Cardiac muscle cell (in vitro differentiated cells and primary cell): Measurements from ENCODE around the gene RND2. TPM values are rescaled to one million over a fixed set of nuclear protein-coding genes. Genes with fewer than 3 reads are reported as not detected.

Source experiments
- DNase-seq, 2 donors: peaks; one replicate each; pipeline versions ENCODE4 v3.0.0 to v3.0.0-alpha.2; 2010 to 2017; ENCODE audit warnings: low read depth in 1 of 2, low spot score in 1 of 2
- H3K27ac ChIP-seq: fragments of 200-600 bp; sonication (generic); 2 replicates; pipeline ENCODE4 v1.5.1; 2016
- H3K27me3 ChIP-seq: fragments of 200-600 bp; sonication (generic); 2 replicates; pipeline ENCODE4 v1.6.0; 2016; ENCODE audit warnings: control low read depth
- H3K36me3 ChIP-seq: fragments of 200-600 bp; sonication (generic); 2 replicates; pipeline ENCODE4 v1.5.1; 2016; ENCODE audit warnings: control low read depth
- H3K4me1 ChIP-seq: fragments of 200-600 bp; sonication (generic); 2 replicates; pipeline ENCODE4 v1.8.1; 2017; ENCODE audit warnings: low read depth, mild to moderate bottlenecking, mixed run types
- H3K4me3 ChIP-seq: fragments of 200-600 bp; sonication (generic); 2 replicates; pipeline ENCODE4 v1.5.1; 2016; ENCODE audit warnings: mild to moderate bottlenecking
- H3K9me3 ChIP-seq: fragments of 200-600 bp; sonication (generic); 2 replicates; pipeline ENCODE4 v1.5.1; 2017; ENCODE audit warnings: low read depth, mild to moderate bottlenecking, control low read depth
- polyA plus RNA-seq: library from polyadenylated mRNA; unstranded; fragments of >200 nt; fragmentation: Nextera tagmentation; extraction: Ambion mirVana; gene quantifications from 2 replicates; pipeline ENCODE4 v1.2.1, GENCODE V29; 2016
- total RNA-seq: library from RNA; depleted of rRNA; stranded (reverse); fragments of >200 nt; gene quantifications from 2 replicates; pipeline ENCODE4 v1.2.3, GENCODE V29; 2016
- TF ChIP-seq, protein P1 (sequence below): IDR thresholded peaks from 2 replicates; pipeline ENCODE4 v1.5.1; 2012; ENCODE audit warnings: low read depth, mild to moderate bottlenecking, low read length

The RND2 gene
- total and polyA plus RNA-seq, 2 experiments from 2014 or later, result 18.5 to 23.1 TPM

DNA sequence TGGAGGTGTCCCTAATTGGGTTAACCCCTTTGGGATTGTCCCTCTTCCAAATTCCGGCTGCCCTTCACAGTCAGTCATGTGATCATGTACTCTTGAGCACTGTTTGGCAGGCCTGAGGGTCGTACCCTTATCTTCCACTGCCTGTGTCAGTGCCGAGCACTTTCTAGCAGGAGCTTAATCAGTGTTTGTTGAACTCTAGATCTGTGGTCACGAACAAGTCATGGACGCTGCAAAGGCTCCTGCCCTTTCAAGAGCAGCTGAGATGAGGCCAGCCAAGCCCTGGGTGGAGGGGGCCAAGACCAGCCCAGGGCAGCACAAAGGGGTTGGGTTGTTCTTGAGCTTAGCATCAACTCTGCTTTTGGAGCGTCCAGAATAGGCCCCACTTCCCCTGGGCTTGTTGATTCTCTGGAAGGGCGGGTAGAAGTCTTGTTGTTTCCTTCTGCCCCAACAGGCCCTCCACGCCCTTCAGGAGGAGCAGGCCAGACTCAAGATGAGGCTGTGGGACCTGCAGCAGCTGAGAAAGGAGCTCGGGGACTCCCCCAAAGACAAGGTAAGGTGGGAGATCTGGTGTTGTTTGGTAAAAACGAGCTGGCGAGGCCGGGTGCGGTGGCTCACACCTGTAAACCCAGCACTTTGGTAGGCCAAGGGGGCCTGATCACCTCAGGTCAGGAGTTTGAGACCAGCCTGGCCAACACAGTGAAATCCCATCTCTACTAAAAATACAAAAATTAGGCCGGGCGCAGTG, 13.1 kb upstream of the RND2 start:
- Histone ChIP-seq H3K4me3 (no peak overlapping the region), H3K9me3 (no peaks in the 10 kb centered on the region), H3K27me3 (no peaks in the 10 kb centered on the region), H3K27ac (peak overlapping the region; percentile 41), H3K36me3 (no peaks in the 10 kb centered on the region), H3K4me1 (peaks cover 22% of the 10 kb centered on the region)
- peak in 1 of 2 donors; percentile 30 for DNase-seq
- TF ChIP-seq, protein P1, sequence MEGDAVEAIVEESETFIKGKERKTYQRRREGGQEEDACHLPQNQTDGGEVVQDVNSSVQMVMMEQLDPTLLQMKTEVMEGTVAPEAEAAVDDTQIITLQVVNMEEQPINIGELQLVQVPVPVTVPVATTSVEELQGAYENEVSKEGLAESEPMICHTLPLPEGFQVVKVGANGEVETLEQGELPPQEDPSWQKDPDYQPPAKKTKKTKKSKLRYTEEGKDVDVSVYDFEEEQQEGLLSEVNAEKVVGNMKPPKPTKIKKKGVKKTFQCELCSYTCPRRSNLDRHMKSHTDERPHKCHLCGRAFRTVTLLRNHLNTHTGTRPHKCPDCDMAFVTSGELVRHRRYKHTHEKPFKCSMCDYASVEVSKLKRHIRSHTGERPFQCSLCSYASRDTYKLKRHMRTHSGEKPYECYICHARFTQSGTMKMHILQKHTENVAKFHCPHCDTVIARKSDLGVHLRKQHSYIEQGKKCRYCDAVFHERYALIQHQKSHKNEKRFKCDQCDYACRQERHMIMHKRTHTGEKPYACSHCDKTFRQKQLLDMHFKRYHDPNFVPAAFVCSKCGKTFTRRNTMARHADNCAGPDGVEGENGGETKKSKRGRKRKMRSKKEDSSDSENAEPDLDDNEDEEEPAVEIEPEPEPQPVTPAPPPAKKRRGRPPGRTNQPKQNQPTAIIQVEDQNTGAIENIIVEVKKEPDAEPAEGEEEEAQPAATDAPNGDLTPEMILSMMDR, result no peak

DNA sequence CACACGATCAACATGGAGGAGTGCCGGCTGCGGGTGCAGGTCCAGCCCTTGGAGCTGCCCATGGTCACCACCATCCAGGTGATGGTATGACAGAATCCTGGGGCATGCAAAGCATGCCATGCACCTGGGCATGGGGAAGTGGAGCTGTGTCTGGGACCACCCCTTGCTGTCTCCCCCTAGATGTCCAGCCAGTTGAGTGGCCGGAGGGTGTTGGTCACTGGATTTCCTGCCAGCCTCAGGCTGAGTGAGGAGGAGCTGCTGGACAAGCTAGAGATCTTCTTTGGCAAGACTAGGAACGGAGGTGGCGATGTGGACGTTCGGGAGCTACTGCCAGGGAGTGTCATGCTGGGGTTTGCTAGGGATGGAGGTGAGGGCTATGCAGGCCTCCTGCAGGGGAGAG, 11.7 kb upstream of the RND2 start:
- no peak for DNase-seq
- Histone ChIP-seq H3K4me3 (no peak overlapping the region), H3K9me3 (no peaks in the 10 kb centered on the region), H3K4me1 (peaks cover 29% of the 10 kb centered on the region), H3K27me3 (no peaks in the 10 kb centered on the region), H3K27ac (peak overlapping the region; percentile 81), H3K36me3 (no peaks in the 10 kb centered on the region)
- TF ChIP-seq, protein P1, result no peak

DNA sequence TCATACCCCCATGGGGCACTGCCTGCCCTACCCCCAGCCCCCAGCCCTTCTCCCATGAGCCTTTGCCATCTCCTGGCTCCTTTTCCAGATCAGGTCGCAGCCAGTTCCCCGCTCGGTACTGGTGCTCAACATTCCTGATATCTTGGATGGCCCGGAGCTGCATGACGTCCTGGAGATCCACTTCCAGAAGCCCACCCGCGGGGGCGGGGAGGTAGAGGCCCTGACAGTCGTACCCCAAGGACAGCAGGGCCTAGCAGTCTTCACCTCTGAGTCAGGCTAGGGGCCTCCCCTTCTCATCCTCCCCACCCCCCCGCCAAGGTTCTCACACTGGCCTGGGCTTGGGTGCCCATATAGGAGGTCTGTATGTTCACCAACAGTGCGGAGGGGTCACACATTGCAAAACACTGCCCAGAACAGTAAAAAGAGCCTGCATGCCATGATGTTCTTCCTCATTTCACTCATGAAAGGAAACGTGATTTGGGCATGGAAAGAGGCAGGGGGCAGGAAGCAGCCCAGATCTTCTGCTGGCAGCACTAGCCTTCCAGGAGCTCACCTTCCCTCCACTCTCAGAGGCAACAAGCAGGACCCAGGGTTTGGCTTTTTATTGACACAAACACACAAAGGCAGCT, 10.9 kb upstream of the RND2 start:
- H3K27ac ChIP-seq, result peak overlapping the region; percentile 81
- no peaks in the 10 kb centered on the region for H3K9me3 ChIP-seq
- peaks cover 37% of the 10 kb centered on the region for H3K4me1 ChIP-seq
- no peak overlapping the region for H3K4me3 ChIP-seq
- no peak for DNase-seq
- TF ChIP-seq, protein P1, result no peak
- no peaks in the 10 kb centered on the region for H3K27me3 ChIP-seq
- H3K36me3 ChIP-seq, result no peaks in the 10 kb centered on the region

DNA sequence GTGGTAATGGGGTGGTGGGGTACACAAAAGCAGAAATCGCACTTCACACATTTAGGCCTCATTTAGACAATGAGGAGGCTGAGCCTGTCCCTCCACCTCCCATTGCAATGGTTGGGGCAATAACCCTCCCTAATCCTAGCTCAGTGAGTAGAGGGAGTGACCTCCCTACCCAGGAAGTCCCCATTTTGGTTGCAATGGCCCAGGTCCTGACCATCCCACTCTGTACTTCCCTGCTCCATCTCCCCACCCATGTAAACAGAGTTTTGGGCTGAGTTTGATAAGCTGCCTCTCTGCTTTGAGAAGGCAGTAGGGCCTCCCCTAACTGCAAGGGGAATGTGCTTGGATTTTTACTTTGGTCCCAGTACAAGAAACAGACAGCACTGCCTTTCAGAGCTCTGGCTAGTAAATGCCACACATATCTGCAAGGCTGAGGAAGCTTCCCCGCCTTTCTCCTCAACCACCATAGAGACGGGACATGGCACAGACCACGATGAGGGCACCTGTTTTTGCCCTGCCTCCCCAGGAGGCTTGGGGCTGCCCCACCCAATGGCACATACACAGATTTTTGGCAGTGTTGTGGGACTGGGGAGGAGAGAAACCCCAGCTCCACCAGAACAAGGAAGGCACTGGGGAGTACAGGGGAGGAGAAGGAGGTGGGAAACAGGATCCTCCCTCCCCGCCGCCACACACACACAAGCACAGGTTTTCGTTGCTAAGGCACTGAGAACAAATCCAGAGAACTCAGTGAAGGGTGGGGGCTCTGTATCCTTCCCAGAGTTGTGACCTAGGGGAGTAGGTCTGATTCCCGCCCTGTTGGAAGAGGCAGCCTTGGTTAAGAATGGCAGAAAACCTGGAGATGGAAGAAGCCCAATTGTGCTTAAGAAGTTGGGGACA, 10.1 kb upstream of the RND2 start:
- TF ChIP-seq, protein P1, result no peak
- H3K36me3 ChIP-seq, result no peaks in the 10 kb centered on the region
- no peak overlapping the region for H3K4me3 ChIP-seq
- H3K27me3 ChIP-seq, result no peaks in the 10 kb centered on the region
- DNase-seq, result no peak
- H3K4me1 ChIP-seq, result peaks cover 45% of the 10 kb centered on the region
- no peaks in the 10 kb centered on the region for H3K9me3 ChIP-seq
- H3K27ac ChIP-seq, result peak overlapping the region; percentile 81

DNA sequence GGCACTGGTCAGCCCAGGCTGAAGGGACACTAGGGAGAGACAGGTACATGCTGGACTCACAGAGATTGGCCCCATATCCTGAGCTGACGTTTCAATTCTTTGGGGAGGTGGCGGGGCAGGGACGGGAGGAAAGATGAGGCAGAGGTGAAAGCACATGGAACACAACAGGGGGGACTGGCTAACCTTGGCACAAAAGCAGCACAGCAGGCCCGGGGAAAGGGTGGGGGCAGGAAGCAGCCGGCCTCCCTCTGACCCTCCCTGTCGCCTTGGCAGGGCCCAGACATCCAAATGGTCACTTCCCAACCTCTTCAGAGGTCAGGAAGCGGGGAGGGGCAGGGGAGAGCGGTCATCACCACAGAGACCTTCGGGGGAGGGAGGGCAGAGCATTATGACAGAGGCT, 9.5 kb upstream of the RND2 start:
- H3K27ac ChIP-seq, result peak overlapping the region; percentile 81
- peaks cover 51% of the 10 kb centered on the region for H3K4me1 ChIP-seq
- DNase-seq, result no peak
- H3K9me3 ChIP-seq, result no peaks in the 10 kb centered on the region
- H3K36me3 ChIP-seq, result no peaks in the 10 kb centered on the region
- H3K27me3 ChIP-seq, result no peaks in the 10 kb centered on the region
- H3K4me3 ChIP-seq, result no peak overlapping the region
- TF ChIP-seq, protein P1, result no peak
